OCI-LY3 (cell line): ENCODE data around the gene CD58.

Source experiments
- H2AFZ ChIP-seq: fragments of 200-600, 300-600 bp; shearing (Covaris generic); 2 replicates; pipeline ENCODE4 v1.6.0; 2014; ENCODE audit warnings: antibody characterized with exemption, low read depth, low read length
- H3K27ac ChIP-seq: fragments of 200-600, 300-600 bp; sonication (generic); 2 replicates; pipeline ENCODE4 v1.5.1; 2014; ENCODE audit warnings: mild to moderate bottlenecking, low read length, moderate library complexity, mixed read lengths
- H3K27me3 ChIP-seq: fragments of 200-600, 300-600 bp; sonication (generic); 2 replicates; pipeline ENCODE4 v1.6.1; 2014; ENCODE audit warnings: low read depth, low read length, mixed read lengths
- H3K36me3 ChIP-seq: fragments of 200-600, 300-600 bp; sonication (generic); replicated peaks from 2 replicates; pipeline ENCODE3; 2014; ENCODE audit warnings: low read depth, low read length, mixed read lengths
- H3K4me1 ChIP-seq: fragments of 300-600, 200-600 bp; sonication (generic); 2 replicates; pipeline ENCODE4 v1.6.1; 2014; ENCODE audit warnings: low read length, mixed read lengths
- H3K4me2 ChIP-seq: fragments of 200-600, 300-600 bp; sonication (generic); 2 replicates; pipeline ENCODE4 v1.6.1; 2014; ENCODE audit warnings: low read length, mixed read lengths
- H3K4me3 ChIP-seq: fragments of 300-600, 200-600 bp; sonication (generic); 2 replicates; pipeline ENCODE4 v1.5.1; 2014; ENCODE audit warnings: antibody characterized with exemption, mild to moderate bottlenecking, low read length, moderate library complexity
- H3K79me2 ChIP-seq: fragments of 300-600, 200-600 bp; shearing (Covaris generic); 2 replicates; pipeline ENCODE4 v1.6.1; 2014; ENCODE audit warnings: mild to moderate bottlenecking, low read length, mixed read lengths
- H3K9ac ChIP-seq: fragments of 300-600, 200-600 bp; shearing (Covaris generic); 2 replicates; pipeline ENCODE4 v1.6.0; 2014; ENCODE audit warnings: mild to moderate bottlenecking, low read length, moderate library complexity
- H3K9me3 ChIP-seq: fragments of 200-600, 300-600 bp; shearing (Covaris generic); 2 replicates; pipeline ENCODE4 v1.6.1; 2014; ENCODE audit warnings: low read length, mixed read lengths; ENCODE audit not compliant: insufficient read depth
- H4K20me1 ChIP-seq: fragments of 200-600, 300-600 bp; sonication (generic); 2 replicates; pipeline ENCODE4 v1.6.1; 2016; ENCODE audit warnings: low read length, mixed read lengths; ENCODE audit not compliant: insufficient read depth
- EZH2phosphoT487 ChIP-seq: fragments of 200-600 bp; shearing (Covaris generic); IDR thresholded peaks from 2 replicates; pipeline ENCODE4 v1.6.1; 2018; ENCODE audit warnings: antibody characterized with exemption, mixed run types, low read depth
- TF ChIP-seq, protein P1 (sequence below): fragments of 200-600, 300-600 bp; sonication (generic); IDR thresholded peaks from 2 replicates; pipeline ENCODE4 v1.5.1; 2014; ENCODE audit warnings: antibody characterized with exemption, low read length, low read depth

CD58 gene

DNA sequence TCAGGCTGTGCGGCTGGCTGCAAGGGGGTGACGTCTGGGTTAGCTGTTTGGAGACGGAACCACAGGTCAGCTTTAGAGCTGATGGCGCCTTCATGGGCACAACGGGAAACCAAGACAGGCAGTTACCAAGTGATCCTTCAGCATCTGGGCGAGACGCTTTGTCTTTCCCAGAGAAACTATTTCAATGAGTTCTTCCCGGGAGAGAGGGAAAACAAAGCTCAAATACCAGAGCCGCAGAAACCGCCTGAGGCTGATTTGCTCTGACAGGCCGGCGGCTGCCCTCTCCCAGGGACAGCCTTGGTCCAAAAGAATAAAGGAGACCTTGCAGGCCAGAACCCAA is 76.5 kb downstream of the CD58 start:
- H3K27me3 ChIP-seq = no peaks in the 10 kb centered on the region

DNA sequence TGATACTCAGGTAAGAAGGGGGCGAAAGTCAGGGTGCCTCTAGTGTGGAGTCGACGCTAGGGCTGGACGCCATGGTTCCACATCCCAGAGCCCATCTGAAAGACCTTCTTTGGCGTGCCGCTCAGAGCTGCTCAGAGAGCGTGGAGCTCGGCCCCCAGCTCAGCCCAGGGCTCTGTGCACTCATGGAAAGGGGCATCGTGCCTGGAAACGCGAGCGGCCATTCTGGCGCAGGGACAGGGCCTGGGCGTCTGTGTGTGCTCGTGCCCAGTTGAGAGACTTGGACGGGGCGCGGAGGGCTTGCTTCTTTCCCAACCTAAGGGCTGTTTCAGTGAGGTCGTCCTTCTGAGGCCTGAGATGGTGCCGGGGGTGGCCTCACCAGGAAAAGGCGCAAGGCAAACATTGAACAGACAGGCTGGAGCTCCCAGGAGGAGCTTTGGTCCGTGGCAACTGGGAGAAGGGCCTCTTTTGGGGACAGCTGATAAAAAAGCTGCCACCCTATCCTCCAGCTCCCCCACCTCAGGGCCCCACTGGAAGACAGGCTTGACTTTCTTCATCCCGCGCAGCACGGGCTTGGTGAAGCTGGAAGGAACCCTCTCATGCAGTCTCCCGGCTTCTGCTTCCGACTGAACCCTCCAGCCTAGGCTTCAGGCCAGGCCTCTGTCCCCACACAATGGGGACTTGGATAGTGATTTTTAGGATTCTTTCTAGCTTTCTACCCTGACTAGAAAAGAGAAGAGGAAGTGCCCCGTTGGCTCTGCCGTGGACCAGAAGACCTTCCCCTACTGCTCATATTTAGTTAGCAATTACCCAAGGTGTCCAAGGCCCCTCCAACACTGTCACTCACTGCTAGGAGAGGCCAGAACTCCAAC is 77.1 kb downstream of the CD58 start:
- Histone ChIP-seq H3K9ac (no peak overlapping the region), H3K36me3 (no peaks in the 10 kb centered on the region), H2AFZ (no peak overlapping the region), H3K27ac (no peak overlapping the region), H3K4me1 (peaks cover 30% of the 10 kb centered on the region), H3K27me3 (no peaks in the 10 kb centered on the region), H3K4me3 (no peak overlapping the region), H3K79me2 (no peaks in the 10 kb centered on the region), H3K4me2 (no peak overlapping the region), H4K20me1 (no peaks in the 10 kb centered on the region), H3K9me3 (no peaks in the 10 kb centered on the region)
- TF ChIP-seq EZH2phosphoT487 = no peak
- TF ChIP-seq, protein P1, sequence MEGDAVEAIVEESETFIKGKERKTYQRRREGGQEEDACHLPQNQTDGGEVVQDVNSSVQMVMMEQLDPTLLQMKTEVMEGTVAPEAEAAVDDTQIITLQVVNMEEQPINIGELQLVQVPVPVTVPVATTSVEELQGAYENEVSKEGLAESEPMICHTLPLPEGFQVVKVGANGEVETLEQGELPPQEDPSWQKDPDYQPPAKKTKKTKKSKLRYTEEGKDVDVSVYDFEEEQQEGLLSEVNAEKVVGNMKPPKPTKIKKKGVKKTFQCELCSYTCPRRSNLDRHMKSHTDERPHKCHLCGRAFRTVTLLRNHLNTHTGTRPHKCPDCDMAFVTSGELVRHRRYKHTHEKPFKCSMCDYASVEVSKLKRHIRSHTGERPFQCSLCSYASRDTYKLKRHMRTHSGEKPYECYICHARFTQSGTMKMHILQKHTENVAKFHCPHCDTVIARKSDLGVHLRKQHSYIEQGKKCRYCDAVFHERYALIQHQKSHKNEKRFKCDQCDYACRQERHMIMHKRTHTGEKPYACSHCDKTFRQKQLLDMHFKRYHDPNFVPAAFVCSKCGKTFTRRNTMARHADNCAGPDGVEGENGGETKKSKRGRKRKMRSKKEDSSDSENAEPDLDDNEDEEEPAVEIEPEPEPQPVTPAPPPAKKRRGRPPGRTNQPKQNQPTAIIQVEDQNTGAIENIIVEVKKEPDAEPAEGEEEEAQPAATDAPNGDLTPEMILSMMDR = no peak

More for the DNA sequence above, 76.5 kb downstream of the CD58 start:
- no peak overlapping the region for H3K27ac ChIP-seq
- H3K36me3 ChIP-seq = no peaks in the 10 kb centered on the region
- H4K20me1 ChIP-seq = no peaks in the 10 kb centered on the region
- no peaks in the 10 kb centered on the region for H3K9me3 ChIP-seq
- H3K4me1 ChIP-seq = peaks cover 29% of the 10 kb centered on the region
- no peak overlapping the region for H3K4me3 ChIP-seq
- H3K79me2 ChIP-seq = no peaks in the 10 kb centered on the region
- no peak overlapping the region for H3K4me2 ChIP-seq
- H3K9ac ChIP-seq = no peak overlapping the region
- H2AFZ ChIP-seq = no peak overlapping the region
- TF ChIP-seq, protein P1 = no peak
- TF ChIP-seq EZH2phosphoT487 = no peak

DNA sequence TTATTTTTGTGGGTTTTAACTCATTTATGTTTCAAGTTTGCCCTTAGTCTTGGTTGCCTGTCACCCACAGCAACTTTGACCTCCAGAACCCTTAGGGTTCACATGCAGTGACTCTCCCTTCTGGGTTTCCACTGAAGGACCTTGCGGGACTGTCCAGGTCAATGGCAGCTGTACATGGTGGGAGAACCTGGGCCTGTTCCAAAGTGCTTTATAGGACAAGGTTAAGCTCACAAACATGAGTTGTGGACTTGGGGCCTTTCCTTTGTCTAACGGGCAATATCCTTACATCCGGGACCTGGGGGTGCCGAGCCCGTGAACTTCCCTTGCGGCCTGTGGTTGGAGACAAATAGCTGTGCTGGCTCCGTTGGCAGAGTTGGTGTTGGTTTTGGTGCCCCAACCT is 77.8 kb downstream of the CD58 start:
- Histone ChIP-seq H3K4me1 (peaks cover 25% of the 10 kb centered on the region), H4K20me1 (no peaks in the 10 kb centered on the region), H2AFZ (no peak overlapping the region), H3K79me2 (no peaks in the 10 kb centered on the region), H3K9ac (no peak overlapping the region), H3K36me3 (no peaks in the 10 kb centered on the region), H3K4me3 (no peak overlapping the region), H3K9me3 (no peaks in the 10 kb centered on the region), H3K27me3 (no peaks in the 10 kb centered on the region), H3K4me2 (no peak overlapping the region), H3K27ac (no peak overlapping the region)
- TF ChIP-seq, protein P1 = no peak
- no peak for TF ChIP-seq EZH2phosphoT487

DNA sequence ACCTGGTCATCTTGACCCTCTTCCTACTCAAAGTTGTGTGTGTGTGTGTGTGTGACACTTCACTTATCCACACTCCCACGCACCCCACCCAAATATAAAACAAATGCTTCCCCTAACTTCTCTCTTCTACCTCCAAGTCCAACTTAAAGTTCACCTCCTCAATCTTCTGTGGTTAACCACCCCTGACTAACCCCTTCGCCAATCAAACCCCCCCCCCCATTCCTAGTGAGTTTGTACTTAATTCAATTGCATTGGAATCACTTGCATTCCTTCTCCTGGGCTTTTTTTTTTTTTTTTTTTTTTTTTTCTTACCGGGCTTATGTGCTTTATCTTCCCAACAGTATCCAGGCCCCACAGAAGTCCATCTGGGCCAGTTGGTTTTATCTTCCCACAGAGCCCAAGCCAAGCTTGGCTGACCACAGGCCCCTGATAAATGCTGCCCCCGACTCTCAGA is 78.4 kb downstream of the CD58 start:
- Histone ChIP-seq H4K20me1 (no peaks in the 10 kb centered on the region), H2AFZ (no peak overlapping the region), H3K27ac (no peak overlapping the region), H3K4me2 (no peak overlapping the region), H3K27me3 (no peaks in the 10 kb centered on the region), H3K4me1 (peaks cover 18% of the 10 kb centered on the region), H3K9ac (no peak overlapping the region), H3K9me3 (no peaks in the 10 kb centered on the region), H3K79me2 (no peaks in the 10 kb centered on the region), H3K4me3 (no peak overlapping the region), H3K36me3 (no peaks in the 10 kb centered on the region)
- TF ChIP-seq, protein P1 = no peak
- no peak for TF ChIP-seq EZH2phosphoT487
